Measurements from ENCODE around the gene OPCML.

GRCh38 chr11:132429685-132430084, 1102.6 kb downstream of the OPCML start:
- TF ChIP-seq CTCF (IDR thresholded peaks at IDR 0.05), result no peak
- TF ChIP-seq ZFX (IDR thresholded peaks at IDR 0.05; ENCODE audit: borderline replicate concordance), result no peak
